ENCODE results near the gene SERAC1. TPM values are rescaled to one million over a fixed set of nuclear protein-coding genes. Genes with fewer than 3 reads are reported as not detected.
A peak's percentile ranks its signal among the peaks of the same experiment; 100 is the strongest.

SERAC1 gene
- total RNA-seq, 4 donors from 2014 or later = 4.7 to 9.6 (median 6.2) TPM

DNA sequence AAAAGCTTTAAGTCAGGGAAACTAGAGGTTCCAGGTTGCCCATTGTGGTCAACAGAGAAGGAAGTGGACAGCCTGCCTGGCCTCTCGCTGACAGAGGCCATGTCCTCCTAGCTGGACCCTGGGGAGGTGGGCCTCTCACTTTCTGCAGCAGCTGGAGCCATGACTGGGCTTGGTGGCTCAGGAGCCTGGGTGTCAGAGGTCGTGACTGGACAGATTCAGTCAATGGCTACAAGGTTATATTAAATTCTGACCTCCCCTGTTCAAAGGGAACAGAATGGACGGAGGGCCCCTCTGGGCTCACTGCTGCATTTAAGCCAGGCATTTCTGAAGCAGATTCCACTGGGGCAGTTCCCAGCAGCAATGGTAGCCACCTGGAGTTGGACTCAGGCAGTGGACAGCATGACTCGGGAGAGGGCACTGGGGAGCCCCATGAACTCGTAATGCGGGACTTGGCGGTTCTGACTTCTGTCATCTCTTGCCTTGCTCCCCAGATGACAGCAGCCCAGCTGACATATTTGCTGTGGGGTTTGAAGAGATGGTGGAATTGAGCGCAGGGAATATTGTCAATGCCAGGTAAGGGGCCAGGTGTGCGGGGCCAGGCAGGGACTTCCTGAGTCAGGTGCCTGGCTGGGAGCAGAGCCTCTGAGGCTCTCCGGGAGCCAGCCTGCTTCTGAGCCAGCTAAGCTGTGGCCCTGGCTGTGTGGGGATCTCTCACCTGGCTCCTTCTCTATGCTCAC lies 99.7 kb downstream of the SERAC1 start:
- H3K27me3 ChIP-seq = no peaks in the 10 kb centered on the region
- H3K4me1 ChIP-seq = peaks cover 0 to 11% (median 2%) of the 10 kb centered on the region in 4 donors
- TF ChIP-seq POLR2A (IDR thresholded peaks at IDR 0.05) (no peak), CTCF (IDR thresholded peaks at IDR 0.05) (no peak), EP300 (IDR thresholded peaks at IDR 0.05) (no peak)
- H3K4me3 ChIP-seq = no peak overlapping the region
- peaks cover 0 to 19% (median 0%) of the 10 kb centered on the region in 3 donors for H3K36me3 ChIP-seq
- no peak for DNase-seq (ENCODE audit: low spot score in 2 of 2)
- H3K9me3 ChIP-seq = no peaks in the 10 kb centered on the region
- peak overlapping the region in 1 of 4 donors; percentile 58 for H3K27ac ChIP-seq
- WGBS, 2 donors = 84 to 88% methylated on average over 10 of the region's 10 CpGs

DNA sequence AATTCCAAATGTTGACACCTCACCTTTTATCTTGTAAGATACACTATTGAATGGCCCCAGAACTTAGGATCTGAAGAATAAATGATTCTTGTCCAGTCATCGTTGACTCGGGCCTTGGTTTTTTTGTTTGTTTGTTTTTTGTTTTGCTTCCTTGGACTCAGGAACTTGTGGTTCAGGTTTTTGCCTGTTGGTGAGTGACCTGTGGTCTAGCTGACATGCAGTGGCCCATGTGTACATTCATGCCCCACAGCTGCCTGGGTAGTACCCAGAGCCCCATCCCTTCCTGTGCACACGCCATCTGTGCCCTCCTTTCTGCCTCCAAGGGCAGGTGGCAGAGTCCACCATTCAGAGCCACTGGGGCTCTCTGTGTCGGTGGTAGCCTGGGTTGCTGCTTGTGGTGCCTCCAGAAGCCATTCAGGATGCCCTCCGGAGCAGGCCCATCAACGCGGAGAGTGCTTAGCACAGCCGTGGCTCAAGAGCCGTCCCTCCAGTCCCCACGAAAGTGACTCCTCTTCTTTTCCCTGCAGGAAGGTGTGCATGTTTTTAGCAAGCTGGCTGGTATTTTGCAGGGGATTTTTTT lies 100.5 kb downstream of the SERAC1 start:
- Histone ChIP-seq H3K4me1 (peaks cover 0 to 11% (median 2%) of the 10 kb centered on the region in 4 donors), H3K9me3 (peaks cover 0 to 8% (median 0%) of the 10 kb centered on the region in 4 donors), H3K4me3 (no peak overlapping the region), H3K27ac (no peak overlapping the region), H3K36me3 (peaks cover 0 to 22% (median 0%) of the 10 kb centered on the region in 3 donors), H3K27me3 (no peaks in the 10 kb centered on the region)
- TF ChIP-seq CTCF (IDR thresholded peaks at IDR 0.05) (no peak), EP300 (IDR thresholded peaks at IDR 0.05) (no peak), POLR2A (IDR thresholded peaks at IDR 0.05) (no peak)
- no peak for DNase-seq (ENCODE audit: low spot score in 2 of 2)
- WGBS, 2 donors = 90 to 94% methylated on average over 10 of the region's 10 CpGs

DNA sequence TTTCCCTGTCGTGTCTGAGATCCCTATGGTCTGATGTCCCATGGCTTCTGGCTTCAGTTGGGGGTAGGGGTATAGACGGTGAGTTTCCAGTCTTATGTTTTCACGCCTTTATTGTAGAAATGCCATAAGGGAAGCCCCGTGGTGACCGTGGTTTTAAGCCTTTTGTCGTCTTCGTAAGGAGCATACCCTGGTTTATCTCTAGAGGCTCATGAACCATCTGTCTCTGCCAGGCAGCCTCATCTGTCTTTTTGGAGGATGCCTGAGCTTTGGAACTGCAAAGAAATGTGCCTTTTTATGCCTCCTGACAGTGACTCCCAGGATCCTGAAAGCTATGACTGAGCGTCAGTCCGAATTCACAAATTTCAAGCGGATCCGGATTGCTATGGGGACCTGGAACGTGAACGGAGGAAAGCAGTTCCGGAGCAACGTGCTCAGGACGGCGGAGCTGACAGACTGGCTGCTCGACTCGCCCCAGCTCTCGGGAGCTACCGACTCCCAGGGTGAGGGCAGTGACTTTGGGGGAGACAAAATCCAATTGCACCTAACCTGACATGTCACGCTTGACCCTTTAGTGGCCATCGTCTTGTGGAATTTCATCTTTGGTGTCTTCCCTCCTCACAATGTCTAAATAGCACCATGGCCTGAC lies 101.8 kb downstream of the SERAC1 start:
- H3K9me3 ChIP-seq = peaks cover 0 to 19% (median 0%) of the 10 kb centered on the region in 4 donors
- DNase-seq (ENCODE audit: low spot score in 2 of 2) = no peak
- H3K27ac ChIP-seq = no peak overlapping the region
- TF ChIP-seq POLR2A (IDR thresholded peaks at IDR 0.05) (no peak), EP300 (IDR thresholded peaks at IDR 0.05) (no peak), CTCF (IDR thresholded peaks at IDR 0.05) (no peak)
- peaks cover 0 to 28% (median 0%) of the 10 kb centered on the region in 3 donors for H3K36me3 ChIP-seq
- 88 to 92% methylated on average over 23 of the region's 23 CpGs for WGBS, 2 donors
- H3K4me1 ChIP-seq = peaks cover 0 to 14% (median 0%) of the 10 kb centered on the region in 4 donors
- no peak overlapping the region for H3K4me3 ChIP-seq
- H3K27me3 ChIP-seq = no peaks in the 10 kb centered on the region

DNA sequence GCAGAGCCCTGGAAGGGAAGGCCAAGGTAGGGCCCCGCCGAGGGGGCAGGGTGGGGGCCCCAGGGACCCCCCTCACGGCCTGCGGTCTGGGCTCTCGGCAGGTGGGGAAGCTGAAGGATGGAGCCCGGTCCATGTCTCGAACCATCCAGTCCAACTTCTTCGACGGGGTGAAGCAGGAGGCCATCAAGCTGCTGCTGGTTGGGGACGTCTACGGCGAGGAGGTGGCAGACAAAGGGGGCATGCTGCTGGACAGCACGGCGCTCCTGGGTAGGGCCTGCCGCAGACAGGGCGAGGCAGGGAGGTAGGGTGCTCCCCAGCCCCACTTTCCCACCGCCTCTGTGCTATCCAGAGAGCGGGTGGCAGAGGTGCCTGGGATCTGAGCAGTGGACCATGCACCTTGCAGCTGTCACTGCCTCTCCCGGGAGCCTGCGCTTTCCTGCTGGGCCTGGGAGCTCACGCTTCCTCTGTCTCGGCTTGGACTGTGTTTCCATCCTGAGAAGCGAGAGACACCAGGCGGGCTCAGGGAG lies 103.3 kb downstream of the SERAC1 start:
- TF ChIP-seq POLR2A (IDR thresholded peaks at IDR 0.05) (no peak), EP300 (IDR thresholded peaks at IDR 0.05) (no peak), CTCF (IDR thresholded peaks at IDR 0.05) (no peak)
- 92 to 94% methylated on average over 17 to 24 of the region's 24 CpGs for WGBS, 2 donors
- Histone ChIP-seq H3K27ac (no peak overlapping the region), H3K9me3 (peaks cover 0 to 19% (median 0%) of the 10 kb centered on the region in 4 donors), H3K4me3 (no peak overlapping the region), H3K4me1 (peaks cover 0 to 28% (median 5%) of the 10 kb centered on the region in 4 donors), H3K27me3 (no peaks in the 10 kb centered on the region), H3K36me3 (peaks cover 0 to 28% (median 0%) of the 10 kb centered on the region in 3 donors)
- DNase-seq (ENCODE audit: low spot score in 2 of 2) = no peak

All from tibial nerve (tissue), 4 donors.